ENCODE data around the gene TEX11.

Gene TEX11

GRCh38 chrX:70488856-70489255 is 419.7 kb downstream of the TEX11 start:
- H3K27me3 ChIP-seq (ENCODE audit: control insufficient read depth, low read length) = no peaks in the 10 kb centered on the region
- H3K4me3 ChIP-seq (ENCODE audit: low read length) = no peak overlapping the region
- no peak overlapping the region for H3K4me2 ChIP-seq (ENCODE audit: low read length)
- H3K4me1 ChIP-seq (ENCODE audit: control insufficient read depth, low read length) = no peaks in the 10 kb centered on the region
- H3K79me2 ChIP-seq (ENCODE audit: control insufficient read depth, low read length) = no peaks in the 10 kb centered on the region
- no peak overlapping the region for H3K27ac ChIP-seq (ENCODE audit: low read depth, low read length)
- no peaks in the 10 kb centered on the region for H3K9me2 ChIP-seq (replicated peaks; ENCODE audit: control insufficient read depth, low read length)
- no peaks in the 10 kb centered on the region for H3K9me3 ChIP-seq (ENCODE audit: control insufficient read depth, insufficient read depth, low read length)
- H3F3A ChIP-seq (ENCODE audit: control insufficient read depth, insufficient read depth) = no peaks in the 10 kb centered on the region
- H3K36me3 ChIP-seq (ENCODE audit: control insufficient read depth, low read length) = peaks cover 7% of the 10 kb centered on the region; the same call in 1 of the 2 replicates
- TF ChIP-seq EZH2phosphoT487 (IDR thresholded peaks at IDR 0.05; ENCODE audit: borderline replicate concordance, low read length) = no peak
- TF ChIP-seq CTCF (IDR thresholded peaks at IDR 0.05; ENCODE audit: low read depth, low read length, poor library complexity, severe bottlenecking) = no peak
- H4K20me1 ChIP-seq (ENCODE audit: control insufficient read depth, insufficient read depth, low read depth, low read length) = no peaks in the 10 kb centered on the region

- H4K20me1 ChIP-seq (ENCODE audit: control insufficient read depth, insufficient read depth, low read depth, low read length) = no peaks in the 10 kb centered on the region
- no peaks in the 10 kb centered on the region for H3K9me2 ChIP-seq (replicated peaks; ENCODE audit: control insufficient read depth, low read length)
- no peaks in the 10 kb centered on the region for H3K27me3 ChIP-seq (ENCODE audit: control insufficient read depth, low read length)
- H3K27ac ChIP-seq (ENCODE audit: low read depth, low read length) = no peak overlapping the region
- TF ChIP-seq CTCF (IDR thresholded peaks at IDR 0.05; ENCODE audit: low read depth, low read length, poor library complexity, severe bottlenecking) = no peak
- TF ChIP-seq EZH2phosphoT487 (IDR thresholded peaks at IDR 0.05; ENCODE audit: borderline replicate concordance, low read length) = no peak
- H3K4me1 ChIP-seq (ENCODE audit: control insufficient read depth, low read length) = no peaks in the 10 kb centered on the region
- H3K4me2 ChIP-seq (ENCODE audit: low read length) = no peak overlapping the region
- no peaks in the 10 kb centered on the region for H3F3A ChIP-seq (ENCODE audit: control insufficient read depth, insufficient read depth)
- no peaks in the 10 kb centered on the region for H3K79me2 ChIP-seq (ENCODE audit: control insufficient read depth, low read length)
- H3K4me3 ChIP-seq (ENCODE audit: low read length) = no peak overlapping the region
- H3K36me3 ChIP-seq (ENCODE audit: control insufficient read depth, low read length) = no peaks in the 10 kb centered on the region; the same call in 1 of the 2 replicates
- no peaks in the 10 kb centered on the region for H3K9me3 ChIP-seq (ENCODE audit: control insufficient read depth, insufficient read depth, low read length)
Observed at GRCh38 chrX:70485466-70485865, 423.0 kb downstream of the TEX11 start.

DNA sequence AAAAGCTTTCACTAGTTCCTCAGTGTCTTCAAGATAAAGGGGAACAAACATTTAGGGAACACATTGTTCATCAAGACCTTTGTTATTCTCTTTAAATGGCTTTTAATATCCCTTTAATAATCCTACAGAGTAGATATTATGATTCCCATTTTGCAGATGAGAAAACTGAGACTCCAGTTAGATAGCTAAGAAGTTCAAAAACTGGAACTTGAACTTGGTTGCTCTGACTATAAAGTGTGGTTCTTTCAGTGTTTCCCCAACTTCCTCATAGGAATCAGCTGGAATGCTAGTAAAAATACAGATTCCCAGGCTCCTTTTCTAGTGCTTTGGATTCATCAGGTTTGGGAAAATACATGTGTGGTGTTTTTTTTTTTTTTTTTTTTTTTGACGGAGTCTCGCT is 426.2 kb downstream of the TEX11 start:
- Histone ChIP-seq H3K9me2 (replicated peaks; ENCODE audit: control insufficient read depth, low read length) (no peaks in the 10 kb centered on the region), H3K4me2 (ENCODE audit: low read length) (no peak overlapping the region), H3F3A (ENCODE audit: control insufficient read depth, insufficient read depth) (no peaks in the 10 kb centered on the region), H3K79me2 (ENCODE audit: control insufficient read depth, low read length) (no peaks in the 10 kb centered on the region), H3K4me3 (ENCODE audit: low read length) (no peak overlapping the region), H3K36me3 (ENCODE audit: control insufficient read depth, low read length) (no peaks in the 10 kb centered on the region; the same call in 1 of the 2 replicates), H3K9me3 (ENCODE audit: control insufficient read depth, insufficient read depth, low read length) (no peaks in the 10 kb centered on the region), H3K4me1 (ENCODE audit: control insufficient read depth, low read length) (no peaks in the 10 kb centered on the region), H4K20me1 (ENCODE audit: control insufficient read depth, insufficient read depth, low read depth, low read length) (no peaks in the 10 kb centered on the region), H3K27me3 (ENCODE audit: control insufficient read depth, low read length) (no peaks in the 10 kb centered on the region), H3K27ac (ENCODE audit: low read depth, low read length) (no peak overlapping the region)
- TF ChIP-seq EZH2phosphoT487 (IDR thresholded peaks at IDR 0.05; ENCODE audit: borderline replicate concordance, low read length) = no peak
- TF ChIP-seq CTCF (IDR thresholded peaks at IDR 0.05; ENCODE audit: low read depth, low read length, poor library complexity, severe bottlenecking) = no peak

Measured in DOHH2 (cell line).